Lung (tissue), 12 donors: Measurements from ENCODE around the gene CAMSAP3. TPM values are rescaled to one million over a fixed set of nuclear protein-coding genes. Genes with fewer than 3 reads are reported as not detected.

Experiments used
- ATAC-seq: fragments of 200-7000 bp; cut with Tn5 transposase; one replicate; pipeline ENCODE4 v1.9.1; 2020; ENCODE audit warnings: moderate number of reproducible peaks; ENCODE audit not compliant: insufficient read depth, low FRiP score
- DNase-seq, 3 donors: peaks; one replicate each; pipeline ENCODE4 v3.0.0-alpha.2; 2013 to 2017
- H3K27ac ChIP-seq, 2 donors: one replicate each; pipeline ENCODE4 v1.5.1; 2013; ENCODE audit warnings: mild to moderate bottlenecking in 2 of 2, moderate library complexity in 2 of 2, control low read depth in 1 of 2, inconsistent platforms in 1 of 2, low read depth in 1 of 2, low read length in 1 of 2
- H3K27me3 ChIP-seq, 3 donors: one replicate each; pipeline ENCODE4 v1.5.1; 2013; ENCODE audit warnings: low read length in 2 of 3; ENCODE audit not compliant: control insufficient read depth in 3 of 3, insufficient read depth in 3 of 3
- H3K36me3 ChIP-seq, 4 donors: one replicate each; pipeline ENCODE4 v1.5.1; 2013; ENCODE audit warnings: low read length in 4 of 4, mild to moderate bottlenecking in 1 of 4, moderate library complexity in 1 of 4; ENCODE audit not compliant: control insufficient read depth in 4 of 4, insufficient read depth in 4 of 4
- H3K4me1 ChIP-seq, 5 donors: one replicate each; pipeline ENCODE4 v1.5.1; 2013; ENCODE audit warnings: low read length in 5 of 5, mild to moderate bottlenecking in 2 of 5, moderate library complexity in 1 of 5; ENCODE audit not compliant: control insufficient read depth in 5 of 5, insufficient read depth in 5 of 5
- H3K4me3 ChIP-seq: one replicate; pipeline ENCODE4 v1.5.1; 2013; ENCODE audit warnings: mild to moderate bottlenecking, control low read depth, moderate library complexity
- H3K9ac ChIP-seq, 2 donors: one replicate each; pipeline ENCODE4 v1.5.1; 2013; ENCODE audit warnings: low read length in 2 of 2, control low read depth in 1 of 2; ENCODE audit not compliant: insufficient read depth in 1 of 2
- H3K9me3 ChIP-seq, 4 donors: one replicate each; pipeline ENCODE4 v1.5.1; 2013; ENCODE audit warnings: low read length in 3 of 4, mild to moderate bottlenecking in 1 of 4, moderate library complexity in 1 of 4; ENCODE audit not compliant: control insufficient read depth in 4 of 4, insufficient read depth in 3 of 4
- CTCF ChIP-seq: IDR thresholded peaks from 2 replicates; pipeline ENCODE4 v1.5.1; 2012; ENCODE audit warnings: mild to moderate bottlenecking; ENCODE audit errors: control extremely low read depth, extremely low read depth
- WGBS, 2 donors: extraction: QIAGEN DNeasy Blood & Tissue Kit; methylation state at CpG; one replicate each; pipeline ENCODE4 v1.1.7; 2013; 5-methylcytosine and 5-hydroxymethylcytosine counted together
- polyA plus RNA-seq, 2 donors: library from polyadenylated mRNA; stranded (reverse); fragments of 200-250 nt; gene quantifications; one replicate each; pipeline ENCODE4 v1.2.1, GENCODE V29; 2013
- total RNA-seq, 2 donors: library from RNA; depleted of rRNA in 1 of 2; stranded (reverse); fragments of >200 nt in 1 of 2; gene quantifications; one replicate each; pipeline ENCODE4 v1.2.1, GENCODE V29; 2014 to 2021
- donor health status: control.
- donor health status: control.
- donor health status: Bipolar disorder and iron deficiency.
- donor health status: healthy.
- donor health status: DM: yes; HTN: yes; CAD: no.

The CAMSAP3 gene
- total and polyA plus RNA-seq, 4 donors = 9.2 to 30.4 (median 19.2) TPM

GRCh38 chr19:7639863-7640348 is 44.2 kb downstream of the CAMSAP3 start:
- H3K9me3 ChIP-seq = peaks cover 0 to 2% (median 0%) of the 10 kb centered on the region in 4 donors
- peaks cover 0 to 3% (median 0%) of the 10 kb centered on the region in 3 donors for H3K27me3 ChIP-seq
- no peak overlapping the region for H3K27ac ChIP-seq
- no peak overlapping the region for H3K9ac ChIP-seq
- 93 to 96% methylated on average over 13 of the region's 13 CpGs for WGBS, 2 donors
- no peak for ATAC-seq
- no peak for TF ChIP-seq CTCF
- H3K4me3 ChIP-seq = no peak overlapping the region
- peaks cover 0 to 16% (median 0%) of the 10 kb centered on the region in 5 donors for H3K4me1 ChIP-seq
- H3K36me3 ChIP-seq = peaks cover 0 to 10% (median 3%) of the 10 kb centered on the region in 4 donors
- no peak for DNase-seq

GRCh38 chr19:7640803-7641202 is 45.1 kb downstream of the CAMSAP3 start:
- H3K27me3 ChIP-seq = peaks cover 0 to 3% (median 0%) of the 10 kb centered on the region in 3 donors
- H3K9me3 ChIP-seq = peaks cover 0 to 2% (median 0%) of the 10 kb centered on the region in 4 donors
- no peak for DNase-seq
- H3K4me3 ChIP-seq = no peak overlapping the region
- no peak overlapping the region for H3K27ac ChIP-seq
- no peak for ATAC-seq
- H3K4me1 ChIP-seq = peaks cover 0 to 16% (median 0%) of the 10 kb centered on the region in 5 donors
- TF ChIP-seq CTCF = no peak
- WGBS, 2 donors = 93 to 96% methylated on average over 11 of the region's 11 CpGs
- H3K9ac ChIP-seq = no peak overlapping the region
- H3K36me3 ChIP-seq = peaks cover 0 to 12% (median 3%) of the 10 kb centered on the region in 4 donors

- no peak for DNase-seq
- H3K27me3 ChIP-seq = no peaks in the 10 kb centered on the region
- peaks cover 0 to 2% (median 0%) of the 10 kb centered on the region in 4 donors for H3K9me3 ChIP-seq
- WGBS, 2 donors = 90 to 91% methylated on average over 43 of the region's 43 CpGs
- no peak overlapping the region for H3K4me3 ChIP-seq
- H3K9ac ChIP-seq = no peak overlapping the region
- peaks cover 0 to 13% (median 0%) of the 10 kb centered on the region in 5 donors for H3K4me1 ChIP-seq
- TF ChIP-seq CTCF = no peak
- ATAC-seq = no peak
- H3K36me3 ChIP-seq = peaks cover 0 to 14% (median 3%) of the 10 kb centered on the region in 4 donors
- H3K27ac ChIP-seq = no peak overlapping the region
Measured at GRCh38 chr19:7641290-7642276, 45.9 kb downstream of the CAMSAP3 start.
